GM18505 (cell line): ENCODE results near the gene GPR162.

Experiments used
- ATAC-seq: cut with Tn5 transposase; IDR thresholded peaks from one replicate; pipeline ENCODE4 v1.9.1; 2021; ENCODE audit not compliant: unreplicated experiment
- POLR2A ChIP-seq: IDR thresholded peaks from 4 replicates; pipeline ENCODE4 v1.6.1; 2011; ENCODE audit warnings: borderline replicate concordance; ENCODE audit not compliant: insufficient read depth, insufficient read length; ENCODE audit errors: extremely low read depth

The GPR162 gene

DNA sequence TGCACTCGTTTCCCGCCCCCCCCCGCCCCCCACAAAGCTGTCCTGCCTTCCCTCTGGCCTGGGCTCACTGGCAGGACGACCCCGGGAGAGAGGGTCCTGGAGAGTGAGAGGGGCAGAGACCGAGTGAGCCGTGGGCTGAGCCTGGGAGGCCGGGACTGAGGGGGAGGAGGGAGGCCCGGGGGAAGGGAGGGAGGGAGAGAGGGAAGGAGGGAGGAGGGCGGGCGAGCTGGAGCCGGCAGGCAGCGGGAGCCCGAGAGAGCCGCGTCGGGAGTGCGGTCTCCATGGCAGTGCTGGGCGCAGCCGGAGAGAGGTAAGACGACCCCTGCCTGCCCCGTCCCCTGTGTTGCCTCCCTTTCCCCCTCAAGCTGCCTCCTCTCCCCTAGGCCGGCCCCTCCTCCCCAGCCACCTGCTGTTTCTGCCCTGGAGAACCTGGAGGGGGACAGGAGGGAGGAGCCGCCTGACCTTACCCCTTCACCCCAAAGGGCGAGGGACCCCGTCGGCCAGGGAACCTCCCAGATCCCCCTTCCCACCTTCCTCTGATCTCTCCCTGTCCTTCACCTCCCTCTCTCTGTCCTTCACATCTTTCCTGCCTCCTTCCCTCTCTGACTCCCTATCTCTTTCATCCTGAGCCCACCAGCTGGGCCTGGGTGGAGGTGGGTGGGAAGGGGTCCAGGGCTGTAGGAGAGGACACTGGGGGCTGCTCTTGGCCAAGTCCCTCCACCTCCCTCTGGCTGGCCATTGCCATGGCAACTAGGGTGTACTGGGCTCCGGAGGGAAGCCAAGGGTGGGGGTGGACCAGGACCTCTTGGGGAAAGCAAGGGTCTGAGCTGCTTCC, at the start of gene GPR162:
Gene GPR162 (plus strand): TSS at position 231 of the 835 bp plus-strand sequence. CDS start 2,078 bp downstream, outside the sequence.
- ATAC-seq, result no peak
- no peak for TF ChIP-seq POLR2A

GRCh38 chr12:6772331-6772695, 49.3 kb upstream of the GPR162 start, which contains the start of gene LAG3:
LAG3 (plus strand) TSS chr12:6772520; CDS start chr12:6772853, 333 bp downstream.
- TF ChIP-seq POLR2A, result peak; percentile 42
- no peak for ATAC-seq

DNA sequence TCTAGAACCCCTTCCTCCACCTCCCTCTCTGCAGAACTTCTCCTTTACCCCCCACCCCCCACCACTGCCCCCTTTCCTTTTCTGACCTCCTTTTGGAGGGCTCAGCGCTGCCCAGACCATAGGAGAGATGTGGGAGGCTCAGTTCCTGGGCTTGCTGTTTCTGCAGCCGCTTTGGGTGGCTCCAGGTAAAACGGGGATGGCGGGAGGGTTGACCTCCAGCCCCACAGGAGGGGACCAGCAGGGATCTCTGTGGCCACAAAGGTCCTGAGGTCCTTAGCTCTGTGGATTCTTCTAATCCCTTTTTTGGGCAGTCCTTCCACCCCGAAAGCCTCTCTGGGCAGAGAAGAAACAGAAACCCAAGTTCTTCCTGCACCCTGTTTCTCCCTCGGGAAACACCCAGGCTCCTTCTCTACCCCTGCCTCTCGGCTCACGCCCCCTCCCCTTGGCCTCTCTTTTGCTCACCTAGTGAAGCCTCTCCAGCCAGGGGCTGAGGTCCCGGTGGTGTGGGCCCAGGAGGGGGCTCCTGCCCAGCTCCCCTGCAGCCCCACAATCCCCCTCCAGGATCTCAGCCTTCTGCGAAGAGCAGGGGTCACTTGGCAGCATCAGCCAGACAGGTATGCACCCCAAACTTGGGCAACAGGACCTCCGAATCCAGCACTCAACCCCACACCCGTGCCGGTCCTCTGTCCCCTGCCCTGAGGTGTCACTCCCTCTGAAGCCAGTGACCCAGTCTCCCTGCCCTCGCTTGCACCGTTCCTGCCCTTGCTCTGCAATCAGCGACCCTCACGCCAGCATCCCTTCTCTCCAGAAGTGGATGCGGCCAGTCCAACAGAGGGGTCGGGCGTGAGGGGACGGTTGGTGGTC, 48.7 kb upstream of the GPR162 start:
- TF ChIP-seq POLR2A, result no peak

DNA sequence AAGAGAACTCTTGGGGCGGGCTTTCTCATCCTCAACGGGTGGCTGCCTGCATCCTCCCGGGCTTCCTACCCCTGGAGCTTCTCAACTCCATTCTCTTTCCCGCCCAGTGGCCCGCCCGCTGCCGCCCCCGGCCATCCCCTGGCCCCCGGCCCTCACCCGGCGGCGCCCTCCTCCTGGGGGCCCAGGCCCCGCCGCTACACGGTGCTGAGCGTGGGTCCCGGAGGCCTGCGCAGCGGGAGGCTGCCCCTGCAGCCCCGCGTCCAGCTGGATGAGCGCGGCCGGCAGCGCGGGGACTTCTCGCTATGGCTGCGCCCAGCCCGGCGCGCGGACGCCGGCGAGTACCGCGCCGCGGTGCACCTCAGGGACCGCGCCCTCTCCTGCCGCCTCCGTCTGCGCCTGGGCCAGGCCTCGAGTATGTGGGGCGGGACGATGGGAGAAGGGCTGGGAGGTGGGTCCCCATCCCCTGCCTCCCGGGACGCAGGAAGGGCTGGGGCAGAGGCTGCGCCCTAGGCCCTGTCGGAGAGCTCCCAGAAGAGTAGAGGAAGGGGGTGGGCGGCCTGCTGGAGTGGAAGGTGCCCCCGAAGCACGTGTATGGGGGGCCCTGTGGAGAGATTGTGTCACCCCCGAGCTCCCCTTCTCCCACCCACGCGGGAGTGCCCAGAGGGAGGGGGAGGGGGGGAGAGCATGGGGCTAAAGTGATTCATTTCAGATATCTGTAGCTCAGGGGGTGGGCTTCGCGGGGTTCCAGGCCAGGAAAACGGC, 47.9 kb upstream of the GPR162 start:
- TF ChIP-seq POLR2A, result no peak
- ATAC-seq, result no peak

More for the DNA sequence above, 48.7 kb upstream of the GPR162 start:
- ATAC-seq, result no peak

- TF ChIP-seq POLR2A, result no peak
- no peak for ATAC-seq
Observed at GRCh38 chr12:6774499-6775062, 47.0 kb upstream of the GPR162 start.

DNA sequence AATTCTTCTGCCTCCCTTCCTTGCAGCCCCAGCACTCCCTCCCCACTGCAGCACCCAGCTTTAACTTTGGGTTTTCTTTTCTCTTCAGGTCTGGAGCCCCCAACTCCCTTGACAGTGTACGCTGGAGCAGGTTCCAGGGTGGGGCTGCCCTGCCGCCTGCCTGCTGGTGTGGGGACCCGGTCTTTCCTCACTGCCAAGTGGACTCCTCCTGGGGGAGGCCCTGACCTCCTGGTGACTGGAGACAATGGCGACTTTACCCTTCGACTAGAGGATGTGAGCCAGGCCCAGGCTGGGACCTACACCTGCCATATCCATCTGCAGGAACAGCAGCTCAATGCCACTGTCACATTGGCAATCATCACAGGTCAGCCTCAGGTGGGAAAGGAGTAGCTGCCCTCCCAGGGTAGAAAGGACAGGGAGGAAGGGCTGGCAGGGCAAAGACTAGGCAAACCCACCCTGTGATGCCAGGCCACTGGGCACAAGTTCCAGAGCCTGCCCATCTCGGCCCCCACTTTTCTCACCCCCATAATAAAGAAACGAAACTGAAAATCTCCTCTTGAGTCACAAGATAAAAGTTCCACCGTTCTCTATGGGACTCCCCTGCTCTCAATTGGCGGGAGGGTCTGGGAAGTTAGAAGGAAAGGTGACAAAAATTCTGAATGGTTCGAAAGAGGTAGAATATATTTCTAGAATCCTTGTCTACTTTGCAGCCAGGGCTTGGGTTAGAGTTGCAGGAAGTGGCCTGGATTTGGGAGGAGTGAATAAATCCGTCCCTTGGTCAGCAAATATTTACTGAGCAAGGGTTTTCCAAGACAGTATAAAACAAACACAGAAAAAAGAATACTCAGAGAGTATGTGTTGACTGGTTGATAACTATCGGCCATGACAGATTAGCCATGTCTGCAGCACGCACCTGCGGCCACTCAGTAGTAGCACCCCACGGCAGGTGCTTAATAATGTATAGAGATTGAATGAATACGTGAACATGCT, 46.1 kb upstream of the GPR162 start:
- no peak for TF ChIP-seq POLR2A

DNA sequence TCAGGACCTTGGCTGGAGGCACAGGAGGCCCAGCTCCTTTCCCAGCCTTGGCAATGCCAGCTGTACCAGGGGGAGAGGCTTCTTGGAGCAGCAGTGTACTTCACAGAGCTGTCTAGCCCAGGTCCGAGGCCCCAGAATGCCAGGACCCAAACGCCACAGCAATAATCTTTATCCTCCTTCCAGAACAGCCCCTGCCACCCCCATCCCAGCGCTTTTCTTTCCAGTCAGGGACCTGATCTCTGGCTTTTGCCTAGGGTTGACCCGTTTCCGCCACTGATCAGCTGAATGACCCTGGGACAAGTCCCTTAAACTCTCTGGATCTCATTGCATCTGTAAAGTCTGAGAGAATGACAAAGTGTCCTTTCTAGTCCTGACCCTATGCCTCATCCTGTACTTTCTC, 44.2 kb upstream of the GPR162 start:
- ATAC-seq, result no peak
- no peak for TF ChIP-seq POLR2A

More for the DNA sequence above, 46.1 kb upstream of the GPR162 start:
- no peak for ATAC-seq

- ATAC-seq, result no peak
- no peak for TF ChIP-seq POLR2A
Observed at GRCh38 chr12:6778217-6778573, 43.4 kb upstream of the GPR162 start.

GRCh38 chr12:6778574-6779550, 42.8 kb upstream of the GPR162 start:
- TF ChIP-seq POLR2A, result peak; percentile 26
- ATAC-seq, result no peak

DNA sequence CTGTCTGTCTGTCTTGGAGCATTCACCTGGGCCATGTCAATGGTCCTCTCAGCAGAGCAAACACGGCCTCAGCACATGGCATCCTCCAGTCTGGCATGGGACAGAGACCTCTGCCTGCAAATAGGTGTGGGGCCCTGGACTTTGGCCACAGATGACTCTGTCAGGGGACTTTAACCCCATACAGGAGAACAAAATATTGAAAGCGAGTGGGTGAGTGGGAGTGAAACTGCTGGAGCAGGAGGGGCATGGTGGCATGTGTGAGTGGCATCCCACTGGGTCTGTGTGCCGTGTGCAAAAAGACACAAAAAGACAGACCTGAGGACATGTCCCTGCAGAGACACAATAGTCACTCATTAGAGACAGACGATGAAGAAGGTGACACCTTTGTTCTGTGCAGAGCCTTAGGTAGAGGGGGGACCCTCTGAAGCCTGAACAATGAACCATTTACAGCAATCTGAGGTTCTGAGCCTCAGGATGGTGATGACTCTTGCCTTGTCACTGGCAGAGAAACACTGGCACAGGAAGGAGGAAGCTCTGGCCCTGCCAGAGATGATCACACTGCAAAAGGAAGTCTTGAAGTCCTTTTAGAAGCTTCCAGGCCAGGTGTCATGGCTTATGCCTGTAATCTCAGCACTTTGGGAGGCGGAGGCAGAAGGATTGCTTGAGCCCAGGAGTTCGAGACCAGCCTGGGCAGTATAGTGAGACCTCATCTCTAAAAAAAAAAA, 41.8 kb upstream of the GPR162 start:
- ATAC-seq, result no peak
- TF ChIP-seq POLR2A, result no peak
